WTC11 (cell line): ENCODE results near the gene PPFIBP2.

Experiments used
- CTCF ChIP-seq: fragments of 200-600 bp; IDR thresholded peaks from 2 replicates; pipeline ENCODE4 v1.8.0; 2022; ENCODE audit warnings: antibody characterized with exemption
- IRF1 ChIP-seq: sonication (generic); formaldehyde crosslinking; IDR thresholded peaks from 2 replicates; pipeline ENCODE4 v1.8.0; 2023; ENCODE audit warnings: missing genetic modification reagents
- PREB ChIP-seq: sonication (generic); formaldehyde crosslinking; IDR thresholded peaks from 2 replicates; pipeline ENCODE4 v1.8.1; 2022; ENCODE audit warnings: mild to moderate bottlenecking, missing genetic modification reagents, moderate library complexity, borderline replicate concordance
- STAT6 ChIP-seq: sonication (generic); formaldehyde crosslinking; conservative IDR thresholded peaks from 2 replicates; pipeline ENCODE4 v1.8.1; 2023; ENCODE audit warnings: mild to moderate bottlenecking, low read depth, missing genetic modification reagents, moderate library complexity
- ZNF232 ChIP-seq: sonication (generic); formaldehyde crosslinking; IDR thresholded peaks from 2 replicates; pipeline ENCODE4 v1.8.0; 2022; ENCODE audit warnings: mild to moderate bottlenecking, missing genetic modification reagents
- ZNF423 ChIP-seq: fragments of 250-450 bp; sonication (Bioruptor Pico); IDR thresholded peaks from 2 replicates; pipeline ENCODE4 v2.1.2; 2022; ENCODE audit warnings: mild to moderate bottlenecking, moderate library complexity
- TF ChIP-seq, protein P1 (sequence below): sonication (generic); formaldehyde crosslinking; IDR thresholded peaks from 2 replicates; pipeline ENCODE4 v1.8.1; 2023; ENCODE audit warnings: mild to moderate bottlenecking, missing genetic modification reagents

GRCh38 chr11:7665473-7666291 is 151.9 kb downstream of the PPFIBP2 start:
- TF ChIP-seq PREB (CRISPR knock-in tag) (no peak), CTCF (peak; percentile 94), STAT6 (CRISPR knock-in tag) (no peak), ZNF423 (no peak), IRF1 (CRISPR knock-in tag) (no peak), ZNF232 (no peak)
- TF ChIP-seq, protein P1, sequence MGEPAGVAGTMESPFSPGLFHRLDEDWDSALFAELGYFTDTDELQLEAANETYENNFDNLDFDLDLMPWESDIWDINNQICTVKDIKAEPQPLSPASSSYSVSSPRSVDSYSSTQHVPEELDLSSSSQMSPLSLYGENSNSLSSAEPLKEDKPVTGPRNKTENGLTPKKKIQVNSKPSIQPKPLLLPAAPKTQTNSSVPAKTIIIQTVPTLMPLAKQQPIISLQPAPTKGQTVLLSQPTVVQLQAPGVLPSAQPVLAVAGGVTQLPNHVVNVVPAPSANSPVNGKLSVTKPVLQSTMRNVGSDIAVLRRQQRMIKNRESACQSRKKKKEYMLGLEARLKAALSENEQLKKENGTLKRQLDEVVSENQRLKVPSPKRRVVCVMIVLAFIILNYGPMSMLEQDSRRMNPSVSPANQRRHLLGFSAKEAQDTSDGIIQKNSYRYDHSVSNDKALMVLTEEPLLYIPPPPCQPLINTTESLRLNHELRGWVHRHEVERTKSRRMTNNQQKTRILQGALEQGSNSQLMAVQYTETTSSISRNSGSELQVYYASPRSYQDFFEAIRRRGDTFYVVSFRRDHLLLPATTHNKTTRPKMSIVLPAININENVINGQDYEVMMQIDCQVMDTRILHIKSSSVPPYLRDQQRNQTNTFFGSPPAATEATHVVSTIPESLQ (CRISPR knock-in tag), result no peak
